Measurements from ENCODE around the gene PAGE2. TPM values are rescaled to one million over a fixed set of nuclear protein-coding genes. Genes with fewer than 3 reads are reported as not detected.

The PAGE2 gene
- total and polyA plus RNA-seq, 2 of the 13 experiments (the other 11 are each of a cell fraction or from before 2014, with no cell fraction given): not detected

DNA sequence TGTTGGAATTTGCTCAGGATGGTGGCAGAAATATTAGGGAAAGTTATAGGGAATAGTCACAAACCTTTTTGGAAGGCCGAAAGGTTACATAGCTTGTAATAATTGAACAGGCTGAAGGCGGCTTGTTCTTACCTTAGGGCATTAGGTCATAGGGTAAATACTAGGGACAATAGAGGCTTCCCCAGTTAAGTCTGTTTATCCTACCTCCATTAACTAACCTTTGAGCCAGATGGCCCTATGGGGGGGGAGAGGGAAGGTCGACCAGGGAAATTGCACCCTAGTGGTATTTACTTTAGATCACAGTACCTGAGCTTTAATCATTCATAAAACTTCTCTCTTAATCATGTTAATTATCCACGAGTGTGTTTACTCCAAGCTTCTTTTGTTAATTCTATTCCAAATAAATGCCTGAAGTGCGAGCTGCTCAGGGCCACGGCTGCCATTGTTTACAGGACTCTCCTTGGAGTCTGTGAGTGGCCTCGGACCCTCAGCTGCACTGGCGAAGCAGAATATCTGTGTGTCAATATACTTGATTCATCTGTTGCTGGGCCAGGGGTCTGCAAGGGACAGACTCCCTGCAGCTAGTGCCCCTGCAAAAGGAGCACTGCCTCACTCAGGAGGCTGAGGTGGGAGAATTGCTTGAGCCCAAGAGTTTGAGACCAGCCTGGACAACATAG lies 22.9 kb downstream of the PAGE2 start (continued):
- TF ChIP-seq, protein P1, sequence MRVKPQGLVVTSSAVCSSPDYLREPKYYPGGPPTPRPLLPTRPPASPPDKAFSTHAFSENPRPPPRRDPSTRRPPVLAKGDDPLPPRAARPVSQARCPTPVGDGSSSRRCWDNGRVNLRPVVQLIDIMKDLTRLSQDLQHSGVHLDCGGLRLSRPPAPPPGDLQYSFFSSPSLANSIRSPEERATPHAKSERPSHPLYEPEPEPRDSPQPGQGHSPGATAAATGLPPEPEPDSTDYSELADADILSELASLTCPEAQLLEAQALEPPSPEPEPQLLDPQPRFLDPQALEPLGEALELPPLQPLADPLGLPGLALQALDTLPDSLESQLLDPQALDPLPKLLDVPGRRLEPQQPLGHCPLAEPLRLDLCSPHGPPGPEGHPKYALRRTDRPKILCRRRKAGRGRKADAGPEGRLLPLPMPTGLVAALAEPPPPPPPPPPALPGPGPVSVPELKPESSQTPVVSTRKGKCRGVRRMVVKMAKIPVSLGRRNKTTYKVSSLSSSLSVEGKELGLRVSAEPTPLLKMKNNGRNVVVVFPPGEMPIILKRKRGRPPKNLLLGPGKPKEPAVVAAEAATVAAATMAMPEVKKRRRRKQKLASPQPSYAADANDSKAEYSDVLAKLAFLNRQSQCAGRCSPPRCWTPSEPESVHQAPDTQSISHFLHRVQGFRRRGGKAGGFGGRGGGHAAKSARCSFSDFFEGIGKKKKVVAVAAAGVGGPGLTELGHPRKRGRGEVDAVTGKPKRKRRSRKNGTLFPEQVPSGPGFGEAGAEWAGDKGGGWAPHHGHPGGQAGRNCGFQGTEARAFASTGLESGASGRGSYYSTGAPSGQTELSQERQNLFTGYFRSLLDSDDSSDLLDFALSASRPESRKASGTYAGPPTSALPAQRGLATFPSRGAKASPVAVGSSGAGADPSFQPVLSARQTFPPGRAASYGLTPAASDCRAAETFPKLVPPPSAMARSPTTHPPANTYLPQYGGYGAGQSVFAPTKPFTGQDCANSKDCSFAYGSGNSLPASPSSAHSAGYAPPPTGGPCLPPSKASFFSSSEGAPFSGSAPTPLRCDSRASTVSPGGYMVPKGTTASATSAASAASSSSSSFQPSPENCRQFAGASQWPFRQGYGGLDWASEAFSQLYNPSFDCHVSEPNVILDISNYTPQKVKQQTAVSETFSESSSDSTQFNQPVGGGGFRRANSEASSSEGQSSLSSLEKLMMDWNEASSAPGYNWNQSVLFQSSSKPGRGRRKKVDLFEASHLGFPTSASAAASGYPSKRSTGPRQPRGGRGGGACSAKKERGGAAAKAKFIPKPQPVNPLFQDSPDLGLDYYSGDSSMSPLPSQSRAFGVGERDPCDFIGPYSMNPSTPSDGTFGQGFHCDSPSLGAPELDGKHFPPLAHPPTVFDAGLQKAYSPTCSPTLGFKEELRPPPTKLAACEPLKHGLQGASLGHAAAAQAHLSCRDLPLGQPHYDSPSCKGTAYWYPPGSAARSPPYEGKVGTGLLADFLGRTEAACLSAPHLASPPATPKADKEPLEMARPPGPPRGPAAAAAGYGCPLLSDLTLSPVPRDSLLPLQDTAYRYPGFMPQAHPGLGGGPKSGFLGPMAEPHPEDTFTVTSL (CRISPR knock-in tag; IDR thresholded peaks at IDR 0.05; ENCODE audit: borderline replicate concordance): peak; percentile 21; the same call in 1 of the 2 replicates
- TF ChIP-seq ZNF34 (CRISPR knock-in tag; IDR thresholded peaks at IDR 0.05; ENCODE audit: borderline replicate concordance): no peak
- TF ChIP-seq NCOA2 (CRISPR knock-in tag; IDR thresholded peaks at IDR 0.05): 0 out of 2 replicates have a peak, but pooled peaks have one; percentile 19
- TF ChIP-seq JDP2 (CRISPR knock-in tag; IDR thresholded peaks at IDR 0.05; ENCODE audit: borderline replicate concordance): no peak
- no peak for TF ChIP-seq HIVEP1 (CRISPR knock-in tag; IDR thresholded peaks at IDR 0.05)
- TF ChIP-seq DNMT3B (CRISPR knock-in tag; conservative IDR thresholded peaks at IDR 0.05): no peak
- no peak for TF ChIP-seq RAD21 (CRISPR knock-in tag; IDR thresholded peaks at IDR 0.05)
- no peak for TF ChIP-seq MED13 (CRISPR knock-in tag; IDR thresholded peaks at IDR 0.05)
- TF ChIP-seq ZNF451 (CRISPR knock-in tag; IDR thresholded peaks at IDR 0.05): no peak
- TF ChIP-seq ZNF563 (CRISPR knock-in tag; IDR thresholded peaks at IDR 0.05): no peak
- TF ChIP-seq ZNF260 (CRISPR knock-in tag; IDR thresholded peaks at IDR 0.05; ENCODE audit: borderline replicate concordance, low read depth): no peak
- TF ChIP-seq, protein P2, sequence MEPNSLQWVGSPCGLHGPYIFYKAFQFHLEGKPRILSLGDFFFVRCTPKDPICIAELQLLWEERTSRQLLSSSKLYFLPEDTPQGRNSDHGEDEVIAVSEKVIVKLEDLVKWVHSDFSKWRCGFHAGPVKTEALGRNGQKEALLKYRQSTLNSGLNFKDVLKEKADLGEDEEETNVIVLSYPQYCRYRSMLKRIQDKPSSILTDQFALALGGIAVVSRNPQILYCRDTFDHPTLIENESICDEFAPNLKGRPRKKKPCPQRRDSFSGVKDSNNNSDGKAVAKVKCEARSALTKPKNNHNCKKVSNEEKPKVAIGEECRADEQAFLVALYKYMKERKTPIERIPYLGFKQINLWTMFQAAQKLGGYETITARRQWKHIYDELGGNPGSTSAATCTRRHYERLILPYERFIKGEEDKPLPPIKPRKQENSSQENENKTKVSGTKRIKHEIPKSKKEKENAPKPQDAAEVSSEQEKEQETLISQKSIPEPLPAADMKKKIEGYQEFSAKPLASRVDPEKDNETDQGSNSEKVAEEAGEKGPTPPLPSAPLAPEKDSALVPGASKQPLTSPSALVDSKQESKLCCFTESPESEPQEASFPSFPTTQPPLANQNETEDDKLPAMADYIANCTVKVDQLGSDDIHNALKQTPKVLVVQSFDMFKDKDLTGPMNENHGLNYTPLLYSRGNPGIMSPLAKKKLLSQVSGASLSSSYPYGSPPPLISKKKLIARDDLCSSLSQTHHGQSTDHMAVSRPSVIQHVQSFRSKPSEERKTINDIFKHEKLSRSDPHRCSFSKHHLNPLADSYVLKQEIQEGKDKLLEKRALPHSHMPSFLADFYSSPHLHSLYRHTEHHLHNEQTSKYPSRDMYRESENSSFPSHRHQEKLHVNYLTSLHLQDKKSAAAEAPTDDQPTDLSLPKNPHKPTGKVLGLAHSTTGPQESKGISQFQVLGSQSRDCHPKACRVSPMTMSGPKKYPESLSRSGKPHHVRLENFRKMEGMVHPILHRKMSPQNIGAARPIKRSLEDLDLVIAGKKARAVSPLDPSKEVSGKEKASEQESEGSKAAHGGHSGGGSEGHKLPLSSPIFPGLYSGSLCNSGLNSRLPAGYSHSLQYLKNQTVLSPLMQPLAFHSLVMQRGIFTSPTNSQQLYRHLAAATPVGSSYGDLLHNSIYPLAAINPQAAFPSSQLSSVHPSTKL (CRISPR knock-in tag; IDR thresholded peaks at IDR 0.05): peak; percentile 85
- 0 out of 4 replicates have a peak, but pooled peaks of 1 of the 2 experiments have one; percentile 41 for TF ChIP-seq NR2F1 (CRISPR knock-in tag; IDR thresholded peaks at IDR 0.05)
- TF ChIP-seq EP300 (IDR thresholded peaks at IDR 0.05; ENCODE audit: low read depth in 2 of 2, low read length in 2 of 2): 0 out of 4 replicates have a peak, but pooled peaks of 1 of the 2 experiments have one; percentile 11
- TF ChIP-seq EP300 (CRISPR knock-in tag; IDR thresholded peaks at IDR 0.05; ENCODE audit: borderline replicate concordance): no peak
- no peak for TF ChIP-seq PHF8 (CRISPR knock-in tag; IDR thresholded peaks at IDR 0.05)
- TF ChIP-seq ZNF564 (CRISPR knock-in tag; IDR thresholded peaks at IDR 0.05): no peak
- TF ChIP-seq ARHGAP35 (CRISPR knock-in tag; IDR thresholded peaks at IDR 0.05; ENCODE audit: borderline replicate concordance): no peak
- no peak for TF ChIP-seq XBP1 (CRISPR knock-in tag; IDR thresholded peaks at IDR 0.05)
